Sigmoid colon (tissue), 4 donors: ENCODE data around the gene FREM1.

Experiments used
- EP300 ChIP-seq, 4 donors: sonication (generic); formaldehyde crosslinking; IDR thresholded peaks; one replicate each; pipeline ENCODE4 v1.6.1; 2017; ENCODE audit warnings: antibody characterized with exemption in 4 of 4
- POLR2A ChIP-seq, 2 donors: fragments of 450-650 bp; IDR thresholded peaks; one replicate each; pipeline ENCODE4 v1.6.1; 2016; ENCODE audit warnings: antibody characterized with exemption in 2 of 2, mild to moderate bottlenecking in 2 of 2, moderate library complexity in 2 of 2
- POLR2AphosphoS5 ChIP-seq, 4 donors: sonication (generic); formaldehyde crosslinking; IDR thresholded peaks; one replicate each; pipeline ENCODE4 v1.6.1; 2017; ENCODE audit warnings: antibody characterized with exemption in 4 of 4
- TF ChIP-seq, protein P1 (sequence below), 4 experiments: fragments of 450-650 bp in 3 of 4; fragments of 200-600 bp in 1 of 4; IDR thresholded peaks; one replicate each; pipeline ENCODE4 v1.5.1; 2016 to 2019; ENCODE audit warnings: antibody characterized with exemption in 4 of 4, mild to moderate bottlenecking in 3 of 4, moderate library complexity in 2 of 4

DNA sequence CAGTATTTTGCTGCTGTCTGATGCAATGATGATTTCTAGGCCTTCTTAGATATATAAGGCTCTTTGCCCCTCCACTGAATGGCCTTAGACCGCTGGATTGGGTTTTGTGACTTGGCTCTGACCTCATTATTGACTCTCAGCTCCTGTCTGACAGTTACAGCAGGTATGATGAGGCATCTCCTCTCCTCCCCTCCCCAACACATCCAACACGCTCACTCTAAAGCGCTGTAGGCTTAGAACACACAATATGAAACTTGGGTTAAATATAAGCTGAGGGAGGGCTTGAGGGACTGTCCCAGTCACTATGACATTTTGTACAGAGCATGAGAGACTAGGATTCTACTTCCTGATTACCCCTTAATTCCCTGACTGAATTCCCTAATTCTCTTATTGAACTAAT is 168.9 kb downstream of the FREM1 start:
- TF ChIP-seq POLR2A (IDR thresholded peaks at IDR 0.05) (no peak), EP300 (IDR thresholded peaks at IDR 0.05) (no peak), POLR2AphosphoS5 (IDR thresholded peaks at IDR 0.05) (no peak)
- TF ChIP-seq, protein P1, sequence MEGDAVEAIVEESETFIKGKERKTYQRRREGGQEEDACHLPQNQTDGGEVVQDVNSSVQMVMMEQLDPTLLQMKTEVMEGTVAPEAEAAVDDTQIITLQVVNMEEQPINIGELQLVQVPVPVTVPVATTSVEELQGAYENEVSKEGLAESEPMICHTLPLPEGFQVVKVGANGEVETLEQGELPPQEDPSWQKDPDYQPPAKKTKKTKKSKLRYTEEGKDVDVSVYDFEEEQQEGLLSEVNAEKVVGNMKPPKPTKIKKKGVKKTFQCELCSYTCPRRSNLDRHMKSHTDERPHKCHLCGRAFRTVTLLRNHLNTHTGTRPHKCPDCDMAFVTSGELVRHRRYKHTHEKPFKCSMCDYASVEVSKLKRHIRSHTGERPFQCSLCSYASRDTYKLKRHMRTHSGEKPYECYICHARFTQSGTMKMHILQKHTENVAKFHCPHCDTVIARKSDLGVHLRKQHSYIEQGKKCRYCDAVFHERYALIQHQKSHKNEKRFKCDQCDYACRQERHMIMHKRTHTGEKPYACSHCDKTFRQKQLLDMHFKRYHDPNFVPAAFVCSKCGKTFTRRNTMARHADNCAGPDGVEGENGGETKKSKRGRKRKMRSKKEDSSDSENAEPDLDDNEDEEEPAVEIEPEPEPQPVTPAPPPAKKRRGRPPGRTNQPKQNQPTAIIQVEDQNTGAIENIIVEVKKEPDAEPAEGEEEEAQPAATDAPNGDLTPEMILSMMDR (IDR thresholded peaks at IDR 0.05) = no peak
